H1 (cell line): ENCODE data around the gene OVCH2. TPM values are rescaled to one million over a fixed set of nuclear protein-coding genes. Genes with fewer than 3 reads are reported as not detected.

ENCODE experiments used
- RAD21 ChIP-seq, 2 experiments: IDR thresholded peaks in 1 of 2; conservative IDR thresholded peaks in 1 of 2; 2 replicates each; pipeline ENCODE4 v1.6.1; 2011; ENCODE audit warnings: low read depth in 2 of 2, low read length in 2 of 2, improper control_type of control experiment in 1 of 2, inconsistent platforms in 1 of 2, mild to moderate bottlenecking in 1 of 2, moderate library complexity in 1 of 2
- polyA plus RNA-seq, 7 experiments: library from polyadenylated mRNA; depleted of rRNA in 3 of 7; stranded (reverse) in 5 of 7; unstranded in 2 of 7; fragments of >200 nt in 5 of 7; fragments of 200-250 nt in 2 of 7; gene quantifications; 1 replicate in 5 of 7; 2 replicates in 1 of 7; 4 replicates in 1 of 7; pipeline versions ENCODE4 v1.2.1 to v1.2.3, GENCODE V29; 2011 to 2013; ENCODE audit warnings: missing spikeins in 2 of 7, mixed read lengths in 2 of 7
- total RNA-seq: library from RNA; stranded (reverse); fragmentation: NEBNext Ultra II Directional; extraction: Animal tissue kit (Norgen Biotek cat#: 25700); gene quantifications from 2 replicates; pipeline ENCODE4 v1.2.1, GENCODE V29; 2021

OVCH2 gene
- total and polyA plus RNA-seq, 2 of the 8 experiments (the other 6 are each of a cell fraction or from before 2014, with no cell fraction given): 0.03 to 1.1 TPM

DNA sequence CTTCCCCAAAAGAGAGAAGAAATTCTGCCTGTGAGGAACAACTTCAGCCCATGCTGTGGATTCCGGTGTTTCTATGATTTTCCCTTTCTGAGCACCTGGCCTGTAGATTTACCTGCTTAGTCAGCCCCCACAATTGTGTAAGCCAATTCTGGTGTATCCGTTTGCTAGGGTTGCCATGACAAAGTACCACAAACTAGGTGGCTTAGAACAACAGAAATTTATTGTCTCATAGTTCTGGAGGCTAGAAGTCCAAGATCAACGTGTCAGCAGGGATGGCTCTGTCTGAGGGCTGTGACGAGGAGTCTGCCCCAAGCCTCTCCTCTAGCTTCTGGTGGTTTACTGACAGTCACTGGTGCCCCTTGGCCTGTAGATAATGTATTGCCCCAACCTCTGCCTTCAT lies 17.0 kb downstream of the OVCH2 start (continued):
- TF ChIP-seq RAD21 (IDR thresholded peaks at IDR 0.05 in 1 of 2, conservative IDR thresholded peaks at IDR 0.05 in 1 of 2; ENCODE audit: low read depth in 2 of 2, low read length in 2 of 2): no peak
